ENCODE data around the gene DHCR7. TPM values are rescaled to one million over a fixed set of nuclear protein-coding genes. Genes with fewer than 3 reads are reported as not detected.

Gene DHCR7
- total RNA-seq, 1 donor from 2014 or later: 24.2 TPM

- DNase-seq: no peak
These were observed 8.6 kb upstream of the DHCR7 start for GRCh38 chr11:71456831-71457230.

GRCh38 chr11:71456294-71456693 lies 8.1 kb upstream of the DHCR7 start:
- DNase-seq: no peak

- no peak for DNase-seq
These were observed 6.4 kb upstream of the DHCR7 start for GRCh38 chr11:71454470-71455113.

GRCh38 chr11:71453918-71454304 lies 5.7 kb upstream of the DHCR7 start:
- no peak for DNase-seq

- peak; percentile 93 for DNase-seq
These were observed 5.1 kb upstream of the DHCR7 start, which contains the start of gene NADSYN1 for GRCh38 chr11:71453037-71453917. Gene NADSYN1 (plus strand): TSS chr11:71453203. CDS start chr11:71453297, 94 bp downstream.

- peak; percentile 36 for DNase-seq
These were observed 4.2 kb upstream of the DHCR7 start for GRCh38 chr11:71452199-71453036.

GRCh38 chr11:71451596-71452198 lies 3.5 kb upstream of the DHCR7 start:
- DNase-seq: no peak

GRCh38 chr11:71450939-71451338 lies 2.7 kb upstream of the DHCR7 start:
- DNase-seq: no peak

GRCh38 chr11:71450507-71450906 lies 2.3 kb upstream of the DHCR7 start:
- no peak for DNase-seq

GRCh38 chr11:71449596-71449995 lies 1.4 kb upstream of the DHCR7 start:
- DNase-seq: no peak

- no peak for DNase-seq
These were observed 369 bp downstream of the DHCR7 start for GRCh38 chr11:71447791-71448256.

GRCh38 chr11:71446942-71447688 lies 1.1 kb downstream of the DHCR7 start:
- no peak for DNase-seq

GRCh38 chr11:71446150-71446549 lies 2.0 kb downstream of the DHCR7 start:
- DNase-seq: no peak

GRCh38 chr11:71444811-71445210 lies 3.4 kb downstream of the DHCR7 start:
- no peak for DNase-seq

- no peak for DNase-seq
These were observed 4.3 kb downstream of the DHCR7 start for GRCh38 chr11:71443736-71444445.

GRCh38 chr11:71442880-71443279 lies 5.3 kb downstream of the DHCR7 start:
- no peak for DNase-seq

GRCh38 chr11:71442123-71442522 lies 6.1 kb downstream of the DHCR7 start:
- no peak for DNase-seq

GRCh38 chr11:71441251-71441650 lies 6.9 kb downstream of the DHCR7 start:
- no peak for DNase-seq

GRCh38 chr11:71440021-71440755 lies 8.0 kb downstream of the DHCR7 start:
- no peak for DNase-seq

GRCh38 chr11:71438650-71439049 lies 9.5 kb downstream of the DHCR7 start:
- DNase-seq: no peak

All from occipital lobe (tissue), 2 donors.